Trophoblast cell (in vitro differentiated cells and primary cell): ENCODE results near the gene SLC38A7.

Experiments used
- DNase-seq, 2 donors: peaks; one replicate each; pipeline ENCODE4 v3.0.0-alpha.2; 2016
- H2AFZ ChIP-seq: 2 replicates; pipeline ENCODE4 v1.6.1; 2013; ENCODE audit warnings: low read length, moderate library complexity, mild to moderate bottlenecking; ENCODE audit not compliant: insufficient read depth, poor library complexity
- H2AK5ac ChIP-seq: 2 replicates; pipeline ENCODE4 v1.6.1; 2013; ENCODE audit warnings: mild to moderate bottlenecking, low read length
- H2BK120ac ChIP-seq: 2 replicates; pipeline ENCODE4 v1.6.1; 2013; ENCODE audit warnings: low read length, mild to moderate bottlenecking, moderate library complexity; ENCODE audit not compliant: insufficient read depth, poor library complexity
- H2BK12ac ChIP-seq: 2 replicates; pipeline ENCODE4 v1.6.1; 2013; ENCODE audit warnings: mild to moderate bottlenecking, low read length, moderate library complexity
- H2BK5ac ChIP-seq: 2 replicates; pipeline ENCODE4 v1.6.1; 2013; ENCODE audit warnings: low read length, low read depth, moderate library complexity, mild to moderate bottlenecking; ENCODE audit not compliant: poor library complexity
- H3K14ac ChIP-seq: 2 replicates; pipeline ENCODE4 v1.6.1; 2013; ENCODE audit warnings: mild to moderate bottlenecking, low read length
- H3K18ac ChIP-seq: 2 replicates; pipeline ENCODE4 v1.6.1; 2013; ENCODE audit warnings: mild to moderate bottlenecking, low read length
- H3K23ac ChIP-seq: 2 replicates; pipeline ENCODE4 v1.6.1; 2013; ENCODE audit warnings: low read length
- H3K27ac ChIP-seq: 2 replicates; pipeline ENCODE4 v1.5.1; 2013; ENCODE audit warnings: low read depth, mild to moderate bottlenecking, inconsistent platforms, low read length, moderate library complexity
- H3K27me3 ChIP-seq: 2 replicates; pipeline ENCODE4 v1.6.1; 2013; ENCODE audit warnings: inconsistent platforms, mild to moderate bottlenecking, low read length, moderate library complexity; ENCODE audit not compliant: insufficient read depth
- H3K36me3 ChIP-seq, 2 experiments: 1 replicate in 1 of 2; 2 replicates in 1 of 2; pipeline ENCODE4 v1.6.1; 2013; ENCODE audit warnings: low read length in 2 of 2, mild to moderate bottlenecking in 2 of 2, moderate library complexity in 1 of 2; ENCODE audit not compliant: insufficient read depth in 2 of 2, control insufficient read depth in 1 of 2
- H3K4ac ChIP-seq: 2 replicates; pipeline ENCODE4 v1.6.1; 2013; ENCODE audit warnings: low read depth, mild to moderate bottlenecking, low read length, moderate library complexity
- H3K4me1 ChIP-seq, 2 experiments: 1 replicate in 1 of 2; 2 replicates in 1 of 2; pipeline ENCODE4 v1.6.1; 2013; ENCODE audit warnings: low read length in 2 of 2, mild to moderate bottlenecking in 2 of 2, moderate library complexity in 1 of 2; ENCODE audit not compliant: insufficient read depth in 2 of 2, control insufficient read depth in 1 of 2
- H3K4me2 ChIP-seq: 2 replicates; pipeline ENCODE4 v1.6.1; 2013; ENCODE audit warnings: inconsistent platforms, mild to moderate bottlenecking, low read length, moderate library complexity
- H3K4me3 ChIP-seq: 2 replicates; pipeline ENCODE4 v1.5.1; 2013; ENCODE audit warnings: mild to moderate bottlenecking, low read depth, low read length, inconsistent platforms
- H3K79me1 ChIP-seq: one replicate; pipeline ENCODE4 v1.6.1; 2013; ENCODE audit warnings: low read length
- H3K79me2 ChIP-seq: 2 replicates; pipeline ENCODE4 v1.6.1; 2013; ENCODE audit warnings: low read length, mild to moderate bottlenecking; ENCODE audit not compliant: control insufficient read depth, insufficient read depth, poor library complexity
- H3K9ac ChIP-seq: 2 replicates; pipeline ENCODE4 v1.6.1; 2013; ENCODE audit warnings: mild to moderate bottlenecking, low read length
- H3K9me3 ChIP-seq: 2 replicates; pipeline ENCODE4 v1.6.1; 2013; ENCODE audit warnings: low read depth, mild to moderate bottlenecking, control low read depth, inconsistent platforms, low read length; ENCODE audit not compliant: insufficient read depth
- H4K12ac ChIP-seq: 2 replicates; pipeline ENCODE4 v1.6.1; 2013; ENCODE audit warnings: low read depth, mild to moderate bottlenecking, low read length, moderate library complexity
- H4K8ac ChIP-seq: 2 replicates; pipeline ENCODE4 v1.6.1; 2013; ENCODE audit warnings: low read depth, mild to moderate bottlenecking, low read length, moderate library complexity
- H4K91ac ChIP-seq: one replicate; pipeline ENCODE4 v1.6.1; 2013; ENCODE audit warnings: low read depth, mild to moderate bottlenecking, low read length, moderate library complexity
- WGBS: extraction: QIAGEN DNeasy Blood & Tissue Kit; methylation state at CpG from one replicate; pipeline ENCODE4 v1.1.7; 2013; ENCODE audit warnings: missing lambda C conversion rate; ENCODE audit not compliant: insufficient read length, insufficient coverage; ENCODE audit errors: extremely low coverage; 5-methylcytosine and 5-hydroxymethylcytosine counted together

Gene SLC38A7

GRCh38 chr16:58709333-58709732 lies 24.8 kb upstream of the SLC38A7 start:
- Histone ChIP-seq H2BK5ac (no peak overlapping the region), H2BK120ac (no peak overlapping the region), H3K14ac (no peak overlapping the region), H3K18ac (no peak overlapping the region), H3K27me3 (no peaks in the 10 kb centered on the region), H3K36me3 (peaks cover 27 to 41% of the 10 kb centered on the region in 2 experiments), H4K91ac (no peak overlapping the region), H3K9ac (peak overlapping the region; percentile 2), H3K79me1 (no peaks in the 10 kb centered on the region), H3K4me3 (no peak overlapping the region), H3K27ac (no peak overlapping the region), H3K4me1 (peaks cover 2 to 3% of the 10 kb centered on the region in 2 experiments), H3K4ac (no peak overlapping the region), H2AFZ (no peak overlapping the region), H2BK12ac (no peak overlapping the region), H3K23ac (no peak overlapping the region), H2AK5ac (no peak overlapping the region), H4K8ac (no peak overlapping the region), H3K9me3 (peaks cover 2% of the 10 kb centered on the region), H3K79me2 (no peaks in the 10 kb centered on the region), H4K12ac (no peak overlapping the region), H3K4me2 (no peak overlapping the region)
- no CpG with 5 or more reads among the region's 7 CpGs for WGBS
- DNase-seq: no peak

- Histone ChIP-seq H2BK5ac (no peak overlapping the region), H3K14ac (no peak overlapping the region), H3K9me3 (no peaks in the 10 kb centered on the region), H3K4me3 (no peak overlapping the region), H3K4me2 (no peak overlapping the region), H3K18ac (no peak overlapping the region), H4K8ac (no peak overlapping the region), H3K4ac (no peak overlapping the region), H3K23ac (no peak overlapping the region), H3K27me3 (no peaks in the 10 kb centered on the region), H3K4me1 (no peaks in the 10 kb centered on the region), H3K9ac (no peak overlapping the region), H4K12ac (no peak overlapping the region), H3K36me3 (no peaks in the 10 kb centered on the region), H3K27ac (no peak overlapping the region), H4K91ac (no peak overlapping the region), H3K79me2 (no peaks in the 10 kb centered on the region), H2AFZ (no peak overlapping the region), H2AK5ac (no peak overlapping the region), H3K79me1 (no peaks in the 10 kb centered on the region), H2BK120ac (no peak overlapping the region), H2BK12ac (no peak overlapping the region)
- no peak for DNase-seq
- WGBS: no CpG with 5 or more reads among the region's 4 CpGs
These were observed 14.6 kb upstream of the SLC38A7 start for GRCh38 chr16:58699151-58699550.

- DNase-seq: no peak
- no peak overlapping the region for H2BK120ac ChIP-seq
- no peak overlapping the region for H4K8ac ChIP-seq
- H3K27ac ChIP-seq: no peak overlapping the region
- no peak overlapping the region for H2BK5ac ChIP-seq
- H3K79me1 ChIP-seq: no peaks in the 10 kb centered on the region
- peaks cover 3% of the 10 kb centered on the region for H3K9me3 ChIP-seq
- H3K14ac ChIP-seq: no peak overlapping the region
- no peak overlapping the region for H2AFZ ChIP-seq
- no peaks in the 10 kb centered on the region for H3K79me2 ChIP-seq
- no peak overlapping the region for H4K12ac ChIP-seq
- no peaks in the 10 kb centered on the region for H3K36me3 ChIP-seq
- WGBS: no CpG with 5 or more reads among the region's 1 CpG
- H3K4me3 ChIP-seq: no peak overlapping the region
- H3K4ac ChIP-seq: no peak overlapping the region
- H3K9ac ChIP-seq: no peak overlapping the region
- no peak overlapping the region for H3K23ac ChIP-seq
- H3K4me2 ChIP-seq: no peak overlapping the region
- no peak overlapping the region for H2AK5ac ChIP-seq
- no peak overlapping the region for H2BK12ac ChIP-seq
- H3K4me1 ChIP-seq: no peaks in the 10 kb centered on the region
- H3K27me3 ChIP-seq: no peaks in the 10 kb centered on the region
- no peak overlapping the region for H4K91ac ChIP-seq
- no peak overlapping the region for H3K18ac ChIP-seq
These were observed 10.8 kb upstream of the SLC38A7 start for GRCh38 chr16:58695368-58695767.

GRCh38 chr16:58692450-58692849 lies 7.9 kb upstream of the SLC38A7 start:
- no peak overlapping the region for H4K91ac ChIP-seq
- H3K9ac ChIP-seq: no peak overlapping the region
- no CpG with 5 or more reads among the region's 1 CpG for WGBS
- H3K4me2 ChIP-seq: no peak overlapping the region
- no peak overlapping the region for H4K12ac ChIP-seq
- H2AK5ac ChIP-seq: no peak overlapping the region
- H4K8ac ChIP-seq: no peak overlapping the region
- H2BK5ac ChIP-seq: no peak overlapping the region
- peaks cover 3% of the 10 kb centered on the region for H3K9me3 ChIP-seq
- no peaks in the 10 kb centered on the region for H3K4me1 ChIP-seq
- H2BK120ac ChIP-seq: no peak overlapping the region
- no peak overlapping the region for H3K27ac ChIP-seq
- H3K18ac ChIP-seq: no peak overlapping the region
- no peak overlapping the region for H3K14ac ChIP-seq
- no peaks in the 10 kb centered on the region for H3K36me3 ChIP-seq
- no peaks in the 10 kb centered on the region for H3K27me3 ChIP-seq
- no peaks in the 10 kb centered on the region for H3K79me1 ChIP-seq
- H3K4me3 ChIP-seq: no peak overlapping the region
- no peak overlapping the region for H2AFZ ChIP-seq
- no peak overlapping the region for H3K4ac ChIP-seq
- no peak overlapping the region for H3K23ac ChIP-seq
- no peak for DNase-seq
- no peaks in the 10 kb centered on the region for H3K79me2 ChIP-seq
- H2BK12ac ChIP-seq: no peak overlapping the region
